HG02885 (cell line): ENCODE results near the gene PPP1R14B.

Experiments
- ATAC-seq: cut with Tn5 transposase; IDR thresholded peaks from one replicate; pipeline ENCODE4 v1.9.1; 2021; ENCODE audit warnings: mild to moderate bottlenecking; ENCODE audit not compliant: unreplicated experiment, poor library complexity

PPP1R14B gene

DNA sequence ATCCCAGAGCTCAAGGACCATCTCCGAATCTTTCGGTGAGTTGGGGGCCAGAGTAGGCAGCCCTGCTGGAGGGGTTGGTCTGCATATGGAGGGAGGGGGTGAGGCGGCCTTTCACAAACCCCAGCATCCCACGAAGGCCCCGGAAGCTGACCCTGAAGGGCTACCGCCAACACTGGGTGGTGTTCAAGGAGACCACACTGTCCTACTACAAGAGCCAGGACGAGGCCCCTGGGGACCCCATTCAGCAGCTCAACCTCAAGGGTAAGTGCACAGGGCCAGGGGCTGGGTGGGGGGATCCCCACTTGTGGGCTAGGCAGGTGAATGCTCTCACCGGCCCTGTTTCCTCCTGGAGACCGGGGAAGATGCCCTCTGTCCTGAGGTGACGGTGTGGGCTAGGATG lies 27.0 kb downstream of the PPP1R14B start:
- no peak for ATAC-seq

DNA sequence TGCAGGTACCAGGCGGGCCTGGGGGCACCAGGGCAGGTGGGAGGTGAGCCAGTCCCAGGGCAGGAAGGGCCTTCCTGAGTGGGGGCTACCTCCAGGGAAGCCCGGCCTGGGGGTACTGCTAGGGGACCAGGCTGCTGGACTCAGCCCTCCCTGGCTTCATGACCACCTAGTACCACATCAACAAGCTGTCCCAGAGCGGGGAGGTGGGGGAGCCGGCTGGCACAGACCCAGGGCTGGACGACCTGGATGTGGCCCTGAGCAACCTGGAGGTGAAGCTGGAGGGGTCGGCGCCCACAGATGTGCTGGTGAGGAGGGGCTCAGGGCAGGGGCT lies 27.4 kb downstream of the PPP1R14B start:
- ATAC-seq = no peak

DNA sequence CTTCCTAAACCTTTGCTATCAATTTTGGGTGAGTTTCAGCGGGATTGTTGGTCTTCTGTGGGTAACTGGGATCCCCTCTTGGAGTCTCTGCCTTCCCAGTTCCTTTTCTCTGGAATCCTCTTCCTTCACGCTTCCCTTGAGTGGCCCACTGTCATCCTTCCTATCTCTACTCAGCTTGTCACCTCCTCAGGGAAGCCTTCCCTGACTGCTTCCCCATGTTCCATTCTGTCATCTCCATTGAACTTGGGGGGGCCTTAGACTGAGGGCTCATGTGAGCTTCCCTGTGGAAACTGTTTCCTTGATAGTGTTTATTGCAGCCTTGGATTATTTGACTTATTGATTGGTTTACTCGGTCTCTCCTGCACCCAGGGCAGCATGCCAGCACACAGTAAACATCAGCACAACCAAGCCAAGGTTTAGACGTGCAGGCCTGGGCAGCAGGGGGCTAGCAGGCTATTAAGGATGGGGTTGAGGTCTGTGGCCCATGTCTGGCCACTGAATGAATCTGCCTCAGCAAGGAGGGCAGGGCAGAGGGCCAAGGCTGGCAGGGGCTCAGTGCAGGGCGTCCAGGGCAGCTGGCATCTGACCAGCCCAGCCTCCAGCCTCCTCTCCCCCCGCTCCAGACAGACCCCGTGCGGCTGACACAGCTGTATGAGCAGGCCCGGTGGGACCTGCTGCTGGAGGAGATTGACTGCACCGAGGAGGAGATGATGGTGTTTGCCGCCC lies 28.0 kb downstream of the PPP1R14B start:
- no peak for ATAC-seq

DNA sequence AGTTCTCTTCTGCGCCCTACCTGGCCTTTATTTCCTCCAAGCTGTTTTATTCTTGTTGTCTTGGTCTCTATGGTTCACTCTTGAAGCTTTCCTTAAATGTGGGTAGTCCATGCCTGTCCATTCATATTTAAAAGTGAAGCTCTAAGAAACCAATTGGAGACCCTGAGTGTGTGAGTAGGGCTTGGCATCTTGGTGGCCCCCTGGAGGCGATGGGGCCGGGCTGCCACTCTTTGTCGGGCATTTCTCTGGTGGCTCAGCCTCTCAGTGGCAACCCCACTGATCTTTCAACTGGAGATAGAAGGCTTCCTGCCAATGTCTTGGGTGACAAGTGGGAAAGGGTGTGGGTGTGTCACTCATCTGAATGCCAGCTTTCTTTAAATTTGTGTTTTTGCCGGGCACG lies 29.9 kb downstream of the PPP1R14B start:
- no peak for ATAC-seq

DNA sequence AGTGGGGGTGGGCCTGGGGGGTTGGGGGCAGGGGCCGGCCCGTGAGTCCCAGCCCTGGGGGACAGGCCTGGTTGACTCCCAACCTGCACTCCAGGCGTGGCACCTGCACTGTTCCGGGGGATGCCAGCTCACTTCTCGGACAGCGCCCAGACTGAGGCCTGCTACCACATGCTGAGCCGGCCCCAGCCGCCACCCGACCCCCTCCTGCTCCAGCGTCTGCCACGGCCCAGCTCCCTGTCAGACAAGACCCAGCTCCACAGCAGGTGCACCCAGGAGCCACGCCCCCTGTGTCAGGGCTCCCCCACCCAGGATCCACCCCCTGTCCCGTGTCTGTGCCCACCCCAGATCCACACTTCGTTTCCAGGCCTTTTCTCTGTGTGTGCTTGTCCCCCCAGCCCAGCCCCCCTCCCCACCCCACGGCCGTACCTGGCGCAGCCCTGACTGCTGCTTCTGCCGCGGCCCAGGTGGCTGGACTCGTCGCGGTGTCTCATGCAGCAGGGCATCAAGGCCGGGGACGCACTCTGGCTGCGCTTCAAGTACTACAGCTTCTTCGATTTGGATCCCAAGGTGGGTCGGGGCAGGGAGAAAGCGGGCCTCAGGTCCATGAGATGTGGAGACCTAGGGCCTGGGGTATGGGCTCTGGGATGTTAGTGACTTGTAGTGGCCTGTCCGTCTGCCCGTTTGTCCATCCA lies 35.4 kb downstream of the PPP1R14B start:
- no peak for ATAC-seq

DNA sequence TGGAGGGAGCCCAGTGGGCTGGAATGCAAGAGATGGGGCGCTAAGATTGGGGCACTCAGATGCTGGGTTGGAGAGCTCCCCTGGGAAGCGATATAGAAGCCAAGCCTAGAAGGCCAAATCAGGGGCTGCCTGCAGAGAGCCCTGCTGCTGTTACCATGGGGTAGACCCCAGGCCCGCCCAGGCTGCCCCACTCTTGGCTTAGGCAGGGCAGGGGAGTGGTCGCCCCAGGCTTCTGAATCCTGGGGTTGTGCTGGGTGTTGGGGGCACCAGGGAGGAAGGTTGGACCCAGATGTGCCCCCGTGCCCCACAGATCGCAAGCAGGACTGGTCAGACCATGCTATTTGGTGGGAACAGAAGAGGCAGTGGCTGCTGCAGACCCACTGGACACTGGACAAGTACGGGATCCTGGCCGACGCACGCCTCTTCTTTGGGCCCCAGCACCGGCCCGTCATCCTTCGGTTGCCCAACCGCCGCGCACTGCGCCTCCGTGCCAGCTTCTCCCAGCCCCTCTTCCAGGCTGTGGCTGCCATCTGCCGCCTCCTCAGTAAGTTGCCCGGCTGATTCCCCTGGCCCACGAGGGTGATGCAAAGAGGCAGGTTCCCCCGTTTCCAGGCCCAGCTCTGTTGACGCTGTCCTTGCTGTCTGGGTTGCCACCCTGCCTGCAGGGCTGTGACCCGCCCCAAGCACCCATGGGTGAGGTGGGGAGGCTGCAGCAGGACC lies 36.3 kb downstream of the PPP1R14B start:
- no peak for ATAC-seq

DNA sequence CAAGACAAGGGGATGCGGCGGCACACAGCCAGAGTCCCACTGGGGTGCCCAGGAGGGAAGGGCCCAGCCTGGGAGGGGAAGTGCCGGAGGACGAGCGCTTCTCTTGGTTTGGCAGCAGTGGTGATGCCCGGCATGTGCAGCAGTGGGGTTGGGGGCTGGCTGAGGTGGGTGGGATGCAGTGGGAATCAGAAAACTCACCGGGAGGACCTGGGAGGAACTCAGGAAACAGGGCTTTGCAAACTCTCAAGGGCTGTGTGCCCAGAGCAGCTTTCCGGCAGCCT lies 37.2 kb downstream of the PPP1R14B start:
- no peak for ATAC-seq

DNA sequence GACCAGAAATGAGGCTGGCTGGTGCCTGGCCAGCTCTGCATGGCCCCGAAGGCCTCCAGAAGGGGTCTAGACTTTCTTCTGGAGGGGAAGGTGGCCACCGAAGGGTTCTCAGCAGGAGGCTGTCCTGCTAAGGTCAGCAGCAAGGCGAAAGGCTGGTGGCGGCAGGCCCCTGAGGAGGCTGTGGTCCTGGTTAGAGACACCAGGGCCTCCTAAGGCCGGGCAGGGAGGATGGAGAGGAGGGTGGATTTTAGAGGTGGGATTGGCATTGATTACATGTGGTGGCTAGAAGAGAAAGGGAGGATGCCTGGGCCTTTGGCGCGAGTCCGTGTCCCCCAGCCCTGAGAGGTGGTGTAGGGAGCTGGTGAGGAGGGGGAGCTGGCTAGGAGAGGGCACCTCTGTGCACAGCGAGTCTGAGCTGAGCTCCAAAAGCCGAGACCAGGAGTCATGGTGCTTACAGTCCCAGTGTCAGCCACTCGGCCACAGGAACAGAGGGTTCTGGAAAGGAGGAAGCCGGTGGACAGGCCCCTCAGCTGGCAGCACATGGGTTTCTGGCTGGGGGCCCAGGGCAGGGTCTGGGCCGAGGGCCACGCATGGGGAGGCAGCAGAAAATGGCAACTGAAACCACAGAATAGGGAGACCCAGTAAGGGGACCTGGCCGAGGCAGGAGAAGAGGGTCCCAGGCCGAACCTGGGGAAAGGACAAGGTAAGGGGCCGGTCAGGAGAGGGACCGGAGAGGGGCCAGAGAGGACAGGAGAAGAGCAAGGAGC lies 37.8 kb downstream of the PPP1R14B start:
- ATAC-seq = no peak

DNA sequence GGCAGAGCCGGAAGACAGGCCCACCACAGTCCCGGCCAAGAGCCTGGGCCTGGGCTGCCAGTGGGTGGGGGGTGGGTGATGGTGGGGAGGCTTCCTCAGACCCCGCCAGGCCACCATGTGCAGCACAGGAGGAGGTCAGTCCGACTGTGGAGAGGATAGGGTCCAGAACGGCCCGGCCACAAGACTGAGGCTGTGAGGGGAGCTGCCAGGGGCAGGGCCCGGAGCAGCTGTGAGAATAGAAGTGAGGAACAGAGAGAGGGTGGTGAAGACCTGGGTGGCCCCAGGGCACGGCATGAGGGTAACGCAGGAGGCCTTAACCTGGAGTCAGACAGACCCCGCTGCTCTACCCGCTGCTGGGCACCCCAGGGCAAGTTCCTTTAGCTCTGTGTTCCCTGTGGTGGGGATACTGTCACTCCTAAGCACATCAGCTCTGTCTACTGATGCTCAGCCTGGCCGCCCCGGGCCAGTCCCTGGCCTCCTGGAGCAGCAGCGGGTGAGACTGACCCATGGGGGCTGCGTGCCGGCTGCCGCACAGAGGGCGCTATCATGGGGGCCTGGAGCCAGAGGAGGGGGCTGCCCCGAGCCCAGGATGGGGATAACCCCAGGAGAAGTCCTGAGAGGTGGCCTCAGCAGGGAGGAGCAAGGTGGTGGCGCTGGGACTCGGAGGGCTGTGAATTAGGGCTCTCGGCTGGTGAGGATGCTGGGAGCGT lies 38.5 kb downstream of the PPP1R14B start:
- ATAC-seq = no peak

DNA sequence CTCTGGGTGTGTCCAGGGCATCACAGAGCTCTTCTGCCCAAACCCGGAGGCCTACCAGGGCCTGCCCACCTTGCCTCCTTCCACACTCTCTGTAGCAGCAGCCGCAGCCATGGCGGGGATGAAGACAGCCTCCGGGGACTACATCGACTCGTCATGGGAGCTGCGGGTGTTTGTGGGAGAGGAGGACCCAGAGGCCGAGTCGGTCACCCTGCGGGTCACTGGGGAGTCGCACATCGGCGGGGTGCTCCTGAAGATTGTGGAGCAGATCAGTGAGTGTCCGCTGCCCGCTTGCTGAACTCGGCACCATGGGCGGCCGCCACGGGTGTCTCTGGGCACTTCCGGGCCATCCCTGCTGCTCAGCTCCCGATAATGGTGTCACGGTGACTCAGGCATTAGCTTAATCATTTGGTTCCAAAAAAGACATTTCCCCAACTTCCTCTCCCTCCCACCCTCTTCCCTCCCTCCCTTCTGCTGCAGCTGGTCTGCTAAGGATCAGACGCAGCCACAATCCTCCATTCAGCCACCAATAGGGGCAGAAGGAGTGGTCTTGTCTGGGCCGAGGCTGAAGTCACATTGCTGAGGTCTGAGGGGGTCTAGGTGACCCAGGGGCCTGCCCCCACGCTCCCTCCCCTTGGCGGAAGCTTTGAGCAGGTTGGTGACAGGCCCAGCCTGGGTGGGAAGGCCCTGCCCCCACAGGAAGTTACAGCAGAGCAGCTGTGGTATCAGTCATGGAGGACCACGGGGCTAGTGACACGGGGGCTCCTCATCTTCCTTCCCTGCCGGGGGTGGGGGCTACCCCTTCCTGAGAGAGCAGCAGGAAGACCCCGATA lies 39.3 kb downstream of the PPP1R14B start:
- ATAC-seq = peak; percentile 62

DNA sequence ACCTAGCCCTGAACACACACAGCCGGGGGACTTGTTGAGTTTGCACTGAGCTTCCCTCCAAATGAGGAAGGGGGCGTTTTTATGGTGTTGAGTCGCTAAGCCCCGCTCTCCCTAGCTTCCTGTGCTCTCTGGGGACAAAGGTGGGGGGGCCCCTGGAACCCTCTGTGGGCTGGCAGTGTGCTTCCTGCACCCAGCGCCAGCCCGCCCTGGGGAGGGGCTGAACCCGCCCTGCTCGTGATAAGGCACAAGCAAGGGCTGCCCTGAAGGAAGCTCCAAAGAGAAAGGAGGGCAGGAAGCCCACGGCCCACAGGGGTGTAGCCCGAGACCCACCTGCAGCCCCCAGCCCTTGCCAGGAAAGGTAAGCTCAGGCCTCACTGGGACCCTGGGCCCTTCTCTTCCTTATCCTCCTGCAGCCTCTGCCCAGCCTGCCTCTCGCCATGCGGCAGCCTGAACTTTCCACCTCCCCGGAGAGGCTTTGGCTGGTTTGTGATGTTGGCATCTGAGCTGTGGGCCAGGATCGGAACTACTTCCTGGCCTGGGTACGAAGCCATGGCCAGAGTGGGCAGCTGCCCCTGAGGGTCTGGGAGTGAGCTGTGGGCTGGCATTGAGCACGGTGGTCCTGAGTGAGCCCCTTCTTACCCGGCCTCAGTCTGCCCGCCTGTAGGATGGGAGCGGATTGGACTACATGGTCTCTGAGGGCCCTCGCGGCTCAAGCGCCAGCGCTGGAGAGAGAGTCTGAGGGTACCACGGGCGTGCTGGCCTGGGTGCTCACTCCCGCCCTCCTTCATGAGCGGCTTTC lies 40.1 kb downstream of the PPP1R14B start, which contains the start of gene FERMT3:
TSS of gene FERMT3 (plus strand) at position 265 of the 799 bp plus-strand sequence. CDS start 644 bp downstream, outside the sequence.
- ATAC-seq = peak; percentile 48

DNA sequence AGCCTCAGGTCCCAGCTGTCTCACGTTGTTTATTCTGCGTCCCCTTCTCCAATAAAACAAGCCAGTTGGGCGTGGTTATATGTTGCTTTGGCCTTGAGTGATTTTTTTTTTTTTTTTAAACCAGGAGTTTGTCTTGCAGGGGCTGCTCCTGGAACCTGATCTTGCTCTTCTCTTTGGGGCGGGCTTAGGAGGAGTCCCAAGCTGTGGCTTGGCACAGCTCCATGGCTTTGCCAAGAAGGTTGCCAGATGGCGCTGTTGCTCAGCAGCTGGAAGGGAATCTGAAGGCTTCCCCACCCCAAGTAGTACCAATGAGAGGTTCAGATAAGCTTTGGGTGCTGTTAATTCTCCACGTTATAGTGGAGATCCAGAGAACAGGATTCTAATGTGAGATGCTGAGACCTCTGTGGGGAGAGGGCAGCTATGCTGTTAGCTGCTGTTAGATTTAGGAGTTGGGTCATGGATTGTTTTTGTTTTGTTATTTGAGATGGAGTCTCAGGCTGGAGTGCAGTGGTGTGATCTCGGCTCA lies 42.2 kb downstream of the PPP1R14B start:
- ATAC-seq = no peak

DNA sequence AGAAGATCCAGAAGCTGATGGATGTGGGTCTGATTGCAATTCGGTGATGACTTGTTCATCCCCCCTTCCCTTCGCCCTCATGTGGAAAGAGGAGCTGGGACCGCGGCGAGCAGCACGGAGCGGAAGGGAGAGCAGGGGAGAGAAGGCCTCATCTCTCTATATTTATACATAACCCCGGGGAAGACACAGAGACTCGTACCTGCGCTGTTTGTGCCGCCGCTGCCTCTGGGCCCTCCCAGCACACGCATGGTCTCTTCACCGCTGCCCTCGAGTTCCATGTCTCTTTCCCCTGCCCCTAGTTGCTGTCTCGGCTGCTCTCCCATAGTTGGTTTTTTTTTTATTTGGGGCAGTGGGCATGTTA lies 42.7 kb downstream of the PPP1R14B start:
- no peak for ATAC-seq

DNA sequence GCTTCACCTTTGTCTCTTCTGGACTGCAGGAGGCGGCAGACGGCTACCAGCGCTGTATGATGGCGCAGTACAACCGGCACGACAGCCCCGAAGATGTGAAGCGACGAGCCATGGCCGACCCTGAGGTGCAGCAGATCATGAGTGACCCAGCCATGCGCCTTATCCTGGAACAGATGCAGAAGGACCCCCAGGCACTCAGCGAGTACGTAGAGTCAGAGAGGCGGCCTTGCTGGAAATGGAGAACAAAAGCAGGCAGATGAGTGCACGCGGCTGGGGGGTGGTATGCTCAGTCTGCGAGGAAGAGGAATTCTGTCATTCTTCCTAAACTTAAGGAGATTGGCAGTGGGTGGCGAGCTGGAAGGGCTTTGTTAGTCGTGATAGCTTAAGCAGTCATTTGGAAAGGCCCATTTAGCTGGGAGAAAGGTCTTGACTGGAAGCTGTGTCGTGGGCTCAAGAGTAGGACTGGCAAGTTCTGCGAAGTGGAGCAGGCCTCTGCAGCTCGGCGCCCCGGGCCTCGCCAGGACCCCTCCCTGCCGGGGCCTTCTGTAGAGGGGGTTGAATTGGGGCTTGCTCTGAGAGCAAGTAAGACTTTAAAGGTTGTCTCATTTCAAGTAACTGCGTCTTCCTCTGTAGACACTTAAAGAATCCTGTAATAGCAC lies 43.2 kb downstream of the PPP1R14B start:
- no peak for ATAC-seq

DNA sequence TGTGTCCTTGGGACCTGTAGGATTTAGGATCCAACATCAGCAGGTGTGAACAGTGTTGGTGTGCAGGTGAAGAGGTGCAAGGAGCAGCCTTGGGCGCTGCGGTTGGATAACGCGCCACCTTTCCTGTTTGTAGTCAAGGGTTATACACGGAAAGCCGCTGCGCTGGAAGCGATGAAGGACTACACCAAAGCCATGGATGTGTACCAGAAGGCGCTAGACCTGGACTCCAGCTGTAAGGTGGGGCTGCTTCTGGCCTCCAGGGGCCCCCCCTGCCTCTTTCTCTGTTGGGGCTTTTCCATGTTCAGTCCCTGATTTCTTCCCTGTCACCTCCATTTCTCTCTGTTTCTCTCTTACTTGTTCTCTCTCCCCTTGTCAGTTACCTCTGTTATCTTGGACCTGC lies 43.8 kb downstream of the PPP1R14B start:
- no peak for ATAC-seq

DNA sequence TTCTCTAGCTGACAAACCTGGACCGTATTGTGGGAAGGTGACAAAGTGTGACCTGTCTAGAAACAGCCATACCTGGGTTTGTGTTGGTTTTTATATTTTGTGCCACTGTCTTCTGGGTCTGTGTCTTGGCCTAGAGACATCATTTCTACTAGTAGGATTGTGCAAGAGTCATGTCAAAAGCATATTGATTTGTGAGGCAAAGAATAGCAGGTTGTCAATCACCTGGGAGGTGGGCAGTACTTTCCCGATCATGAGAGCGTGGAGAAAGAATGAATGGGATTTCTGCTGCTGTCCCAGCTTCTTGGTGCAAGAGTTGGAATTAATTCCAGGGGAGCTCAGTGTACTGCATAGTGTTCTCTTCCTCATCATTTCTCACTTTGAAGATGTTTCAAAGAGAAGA lies 45.2 kb downstream of the PPP1R14B start:
- ATAC-seq = no peak

DNA sequence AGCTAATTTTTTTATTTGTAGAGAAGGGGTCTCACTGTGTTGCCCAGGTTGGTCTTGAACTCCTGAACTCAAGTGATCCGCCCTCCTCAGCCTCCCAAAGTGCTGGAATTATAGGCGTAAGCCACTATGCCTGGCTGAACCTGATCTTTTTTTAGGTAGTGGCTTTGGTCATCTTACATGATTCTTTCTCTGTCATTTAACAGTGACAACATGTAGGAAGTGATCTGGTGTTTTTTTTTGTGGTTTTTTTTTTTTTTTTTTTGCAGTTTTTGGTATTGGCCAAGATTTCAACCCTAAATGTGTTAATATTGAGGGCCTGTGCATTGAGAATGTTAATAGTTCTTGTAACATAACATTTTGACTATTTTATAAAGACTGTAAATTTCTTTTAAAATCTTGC lies 48.2 kb downstream of the PPP1R14B start:
- no peak for ATAC-seq

DNA sequence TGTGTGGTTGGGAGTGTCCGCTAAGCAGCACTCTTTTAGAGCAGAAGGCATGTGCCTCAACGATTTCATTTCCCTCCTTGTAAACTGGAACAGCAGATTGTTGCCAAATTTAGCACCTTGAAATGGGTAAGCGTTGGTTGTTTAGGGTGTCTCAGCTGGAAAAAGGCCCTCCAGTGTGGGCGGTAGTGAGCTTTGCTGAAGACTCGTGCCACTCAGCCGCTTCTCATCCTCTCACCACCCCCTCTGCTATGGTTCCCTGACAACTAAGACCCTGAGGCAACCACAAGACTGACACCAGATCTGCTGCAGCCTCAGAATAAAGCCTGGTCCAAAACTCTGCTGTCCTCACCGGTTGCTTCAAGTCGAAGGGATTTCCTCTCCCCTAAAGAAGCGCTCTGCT lies 50.1 kb downstream of the PPP1R14B start:
- no peak for ATAC-seq
